GM23248 (cell line): Measurements from ENCODE around the gene EML6.

ENCODE experiments used
- EZH2 ChIP-seq: fragments of 200-600 bp; sonication (generic); IDR thresholded peaks from 2 replicates; pipeline ENCODE4 v1.6.1; 2018; ENCODE audit warnings: antibody characterized with exemption, mild to moderate bottlenecking; ENCODE audit not compliant: insufficient read depth, poor library complexity, severe bottlenecking
- EZH2phosphoT487 ChIP-seq: fragments of 200-600 bp; sonication (generic); IDR thresholded peaks from 2 replicates; pipeline ENCODE4 v1.6.1; 2018; ENCODE audit warnings: antibody characterized with exemption, moderate library complexity, mild to moderate bottlenecking, low read depth; ENCODE audit not compliant: insufficient read depth

DNA sequence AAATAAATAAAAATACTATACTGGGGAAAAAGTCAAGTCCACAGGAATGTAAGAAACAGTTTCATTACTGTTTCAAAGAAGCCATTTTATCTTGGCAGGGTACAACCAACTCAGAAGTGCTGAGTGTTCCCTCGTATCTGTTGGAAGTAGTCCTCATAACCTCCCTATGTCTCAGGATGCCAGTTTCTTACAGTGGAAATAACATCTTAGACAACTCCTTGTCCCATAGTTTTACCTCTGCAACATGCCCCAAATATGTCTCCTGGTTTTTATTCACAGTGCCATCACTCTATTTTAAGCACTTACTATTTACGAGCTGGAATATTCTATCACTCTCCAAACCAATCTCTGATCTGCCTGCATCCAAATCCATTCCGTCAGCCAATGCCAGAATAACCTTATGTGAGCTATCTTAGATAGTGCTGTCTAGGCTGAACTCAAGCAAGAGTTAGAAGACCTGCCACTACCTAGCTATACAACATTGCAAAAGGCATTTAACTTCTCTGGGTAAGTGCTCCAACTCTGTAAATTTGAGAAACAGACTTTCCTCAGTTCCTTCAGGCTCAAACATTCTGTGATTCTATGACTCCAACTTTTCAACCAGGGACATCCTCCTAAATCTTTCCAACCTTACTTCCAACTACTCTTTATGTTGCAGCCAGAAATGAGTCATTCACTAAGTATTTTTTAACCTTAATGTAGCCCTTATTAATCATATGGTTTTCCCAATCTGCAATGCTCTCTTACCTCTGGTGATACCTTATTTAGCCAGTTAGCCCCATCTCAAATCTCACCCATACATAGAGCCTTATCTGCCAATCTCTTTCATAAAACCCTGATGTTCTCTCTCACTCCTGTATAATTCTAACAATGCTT, 260.1 kb downstream of the EML6 start:
- TF ChIP-seq EZH2phosphoT487 (no peak), EZH2 (no peak)
